HG03108 (cell line): ENCODE results near the gene NAPG.
"Not testable (repeated sequence)": the region's sequence is repeated elsewhere in the genome, so short reads cannot be mapped to it uniquely, and the experiment has no call there.

Experiments used
- ATAC-seq: cut with Tn5 transposase; IDR thresholded peaks from one replicate; pipeline ENCODE4 v1.9.1; 2021; ENCODE audit warnings: moderate library complexity; ENCODE audit not compliant: unreplicated experiment

NAPG gene

DNA sequence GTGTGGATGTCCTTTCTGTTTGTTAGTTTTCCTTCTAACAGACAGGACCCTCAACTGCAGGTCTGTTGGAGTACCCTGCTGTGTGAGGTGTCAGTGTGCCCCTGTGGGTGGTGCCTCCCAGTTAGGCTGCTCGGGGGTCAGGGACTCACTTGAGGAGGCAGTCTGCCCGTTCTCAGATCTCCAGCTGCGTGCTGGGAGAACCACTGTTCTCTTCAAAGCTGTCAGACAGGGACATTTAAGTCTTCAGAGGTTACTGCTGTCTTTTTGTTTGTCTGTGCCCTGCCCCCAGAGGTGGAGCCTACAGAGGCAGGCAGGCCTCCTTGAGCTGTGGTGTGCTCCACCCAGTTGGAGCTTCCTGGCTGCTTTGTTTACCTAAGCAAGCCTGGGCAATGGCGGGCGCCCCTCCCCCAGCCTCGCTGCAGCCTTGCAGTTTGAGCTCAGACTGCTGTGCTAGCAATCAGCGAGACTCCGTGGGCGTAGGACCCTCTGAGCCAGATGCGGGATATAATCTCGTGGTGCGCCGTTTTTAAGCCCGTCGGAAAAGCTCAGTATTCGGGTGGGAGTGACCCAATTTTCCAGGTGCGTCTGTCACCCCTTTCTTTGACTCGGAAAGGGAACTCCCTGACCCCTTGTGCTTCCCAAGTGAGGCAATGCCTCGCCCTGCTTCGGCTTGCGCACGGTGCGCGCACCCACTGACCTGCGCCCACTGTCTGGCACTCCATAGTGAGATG lies 52.2 kb downstream of the NAPG start:
- ATAC-seq: not testable (repeated sequence)

DNA sequence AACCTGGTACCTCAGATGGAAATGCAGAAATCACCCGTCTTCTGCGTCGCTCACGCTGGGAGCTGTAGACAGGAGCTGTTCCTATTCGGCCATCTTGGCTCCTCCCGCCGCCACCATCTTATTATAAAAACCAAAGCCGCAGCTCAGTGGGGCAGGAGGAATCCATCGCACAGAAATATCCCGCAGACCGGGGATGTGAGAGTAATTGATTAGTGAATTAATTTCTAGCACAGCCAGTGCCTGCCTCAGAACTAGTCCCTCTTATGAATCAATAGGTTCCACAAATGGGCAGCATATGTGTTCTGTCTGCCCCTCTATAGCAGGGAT lies 52.7 kb downstream of the NAPG start:
- ATAC-seq: not testable (repeated sequence)

DNA sequence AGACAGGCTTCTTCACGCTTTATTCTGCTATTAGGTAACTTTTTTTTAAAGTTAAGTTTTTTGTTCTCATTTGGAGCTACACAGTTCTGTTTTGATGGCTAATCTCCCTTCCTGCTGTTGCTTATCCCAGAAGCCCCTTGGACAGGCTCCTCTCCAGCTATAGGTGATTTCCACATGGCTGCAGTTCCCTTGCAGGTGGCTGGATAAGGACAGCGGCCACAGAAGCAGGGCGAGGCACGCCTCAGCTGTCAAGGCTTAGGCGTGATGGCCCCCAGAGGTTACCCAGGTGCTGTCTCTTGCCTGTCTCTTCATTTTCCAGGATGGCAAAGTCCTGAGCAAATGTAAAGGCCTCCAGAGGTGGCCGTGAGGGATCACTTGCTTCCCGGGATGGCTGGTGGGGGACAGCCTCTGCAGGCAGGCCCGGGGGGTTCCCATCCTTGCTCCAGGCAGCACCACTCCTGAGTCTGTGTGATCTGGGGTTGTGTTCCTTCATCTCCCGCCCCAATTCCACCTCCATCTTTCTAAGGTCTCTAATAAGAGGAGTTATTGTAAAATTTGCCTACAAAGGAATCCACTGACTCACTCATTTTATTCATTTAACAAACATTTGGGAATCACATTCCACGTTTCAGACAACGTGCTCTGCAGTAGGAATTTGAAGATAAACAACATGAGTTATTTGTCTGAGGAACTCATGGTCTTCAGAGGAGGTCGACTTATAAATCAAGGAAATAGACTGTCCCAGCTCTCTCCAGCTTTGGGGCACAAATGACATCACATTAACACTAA lies 53.4 kb downstream of the NAPG start:
- ATAC-seq: no peak

DNA sequence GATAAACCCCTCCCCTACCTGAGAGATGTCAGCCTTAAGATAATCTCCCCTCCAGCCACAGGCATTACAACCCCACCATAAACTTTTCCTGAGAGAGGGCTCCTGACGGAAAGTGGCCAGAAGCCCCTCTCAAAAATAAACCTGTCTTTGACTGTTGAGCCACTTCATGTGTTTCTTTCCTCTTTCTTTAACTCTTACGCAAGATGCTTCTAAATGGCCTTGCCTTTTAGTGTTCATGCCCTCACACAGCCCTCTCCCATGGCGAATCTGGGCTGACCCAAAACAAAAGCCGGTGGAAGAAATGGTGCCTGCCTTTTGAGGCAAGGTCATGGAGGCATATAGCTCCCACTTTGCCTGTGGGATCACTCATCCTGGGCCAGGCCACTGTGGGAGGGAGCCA lies 54.4 kb downstream of the NAPG start:
- no peak for ATAC-seq

DNA sequence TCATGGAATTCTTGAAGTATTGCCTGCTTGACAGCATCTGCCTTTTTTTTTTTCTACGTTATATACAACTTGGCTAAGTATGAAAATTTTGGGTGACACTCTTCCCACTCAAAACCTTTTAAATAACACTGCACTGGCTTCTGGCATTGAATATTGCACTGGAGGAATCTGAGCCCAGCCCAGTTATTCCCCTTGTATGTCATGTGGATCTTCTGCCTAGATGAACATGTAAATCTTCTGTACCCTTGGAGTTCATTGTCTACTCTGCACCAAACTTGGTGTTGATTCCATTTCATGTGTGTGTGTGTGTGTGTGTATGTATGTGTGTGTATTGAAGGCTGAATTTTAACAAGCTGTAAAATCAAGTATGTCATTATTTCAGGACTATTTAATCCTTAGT lies 59.4 kb downstream of the NAPG start:
- ATAC-seq: no peak

DNA sequence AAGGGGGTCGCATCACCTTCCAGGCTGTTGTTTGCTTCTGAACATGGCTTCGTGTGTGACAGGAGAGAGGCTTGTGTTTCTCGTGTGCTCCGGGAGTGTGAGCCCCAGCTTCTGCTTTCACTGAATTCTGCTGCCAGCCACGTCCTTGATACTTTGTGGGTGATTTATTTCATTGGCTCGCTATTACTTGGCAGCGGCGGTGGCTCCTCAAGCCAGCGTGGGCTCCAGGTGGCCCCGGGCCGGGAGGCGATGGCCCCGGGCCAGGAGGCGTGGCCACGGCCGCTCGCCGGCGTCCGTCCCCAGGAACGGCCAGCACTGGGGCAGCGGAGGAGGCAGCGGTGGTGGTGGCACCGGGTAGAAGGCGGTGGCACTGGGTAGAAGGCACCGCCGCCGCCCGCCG lies 63.1 kb downstream of the NAPG start:
- no peak for ATAC-seq

DNA sequence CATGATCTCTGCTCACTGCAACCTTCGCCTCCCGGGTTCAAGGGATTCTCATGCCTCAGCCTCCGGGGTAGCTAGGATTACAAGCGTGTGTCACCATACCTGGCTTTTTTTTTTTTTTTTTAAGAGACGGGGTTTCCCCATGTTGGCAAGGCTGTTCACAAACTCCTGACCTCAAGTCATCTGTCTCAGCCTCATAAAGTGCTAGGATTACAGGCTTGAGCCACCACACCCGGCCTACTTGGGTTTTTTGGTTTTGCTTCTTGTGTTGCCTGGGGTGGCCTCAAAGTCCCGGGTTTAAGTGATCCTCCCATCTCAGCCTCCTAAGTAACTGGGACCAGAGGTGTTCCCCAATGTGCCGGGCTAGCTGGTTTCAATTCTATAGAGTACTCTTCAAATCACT lies 64.6 kb downstream of the NAPG start:
- no peak for ATAC-seq

DNA sequence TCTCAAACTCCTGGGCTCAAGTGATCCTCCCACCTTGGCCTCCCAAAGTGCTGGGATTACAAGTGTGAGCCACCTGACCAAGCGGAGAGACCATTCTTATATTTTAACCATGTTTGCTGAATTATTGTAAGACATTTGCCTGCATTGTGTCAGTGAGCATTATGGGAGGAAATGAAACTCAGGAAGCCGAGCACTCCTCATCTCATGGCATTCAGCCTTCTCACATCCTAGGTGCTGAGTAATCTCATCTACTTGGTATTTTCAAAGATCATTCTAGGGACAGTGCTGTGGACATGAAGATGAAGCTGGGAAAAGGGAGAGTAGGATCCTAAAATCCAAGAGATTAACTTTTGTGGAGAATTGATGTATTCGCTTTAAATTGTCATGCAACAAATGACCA lies 66.1 kb downstream of the NAPG start:
- no peak for ATAC-seq

DNA sequence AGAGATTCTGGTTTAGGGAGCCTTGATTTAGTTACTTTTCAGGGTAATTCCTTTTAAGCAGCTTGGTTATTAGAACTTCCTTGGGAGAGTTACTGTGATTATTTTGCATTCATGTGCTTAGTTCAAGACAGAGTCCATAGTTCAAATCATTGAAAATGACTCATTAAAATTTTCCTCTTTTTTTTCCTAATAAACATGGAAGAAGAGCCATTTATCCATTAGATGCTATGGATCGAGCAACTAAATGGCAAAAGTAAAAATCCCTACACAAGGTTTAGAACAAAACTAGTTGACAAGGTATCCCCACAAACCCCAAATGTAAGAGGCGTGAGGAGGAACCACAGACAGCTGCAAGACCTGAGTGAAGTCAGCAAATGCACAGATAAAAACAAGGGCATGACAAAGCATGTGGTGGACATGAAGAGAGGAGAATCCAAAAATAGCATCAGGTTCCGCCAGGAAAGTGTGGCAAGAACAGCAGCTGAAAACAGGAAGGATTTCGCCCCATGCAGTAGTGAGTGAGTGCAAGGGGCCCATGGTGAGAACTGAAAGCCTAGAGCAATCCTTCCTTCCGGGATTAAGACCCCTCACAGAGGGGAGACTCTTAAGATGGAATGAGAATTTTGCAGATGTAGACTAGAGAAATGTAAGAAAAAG lies 67.7 kb downstream of the NAPG start:
- not testable (repeated sequence) for ATAC-seq

DNA sequence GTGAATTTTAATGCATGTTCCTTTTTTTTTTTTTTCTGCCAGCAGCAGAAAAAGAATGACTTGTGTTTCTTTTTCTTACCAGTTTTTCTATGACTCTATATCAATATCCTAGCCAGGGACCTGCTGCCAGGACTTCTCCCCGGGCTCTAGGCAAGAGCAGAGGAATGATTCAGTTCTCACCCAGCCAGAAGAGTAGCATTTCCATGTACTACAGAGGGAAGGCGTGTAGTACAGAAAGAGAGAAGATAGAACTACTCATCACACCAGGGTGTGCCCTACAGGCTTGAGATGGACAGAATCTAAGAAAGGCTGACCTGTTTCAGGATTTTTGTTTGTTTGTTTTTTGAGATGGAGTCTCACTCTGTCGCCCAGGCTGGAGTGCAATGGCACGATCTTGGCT lies 70.1 kb downstream of the NAPG start:
- ATAC-seq: not testable (repeated sequence)

DNA sequence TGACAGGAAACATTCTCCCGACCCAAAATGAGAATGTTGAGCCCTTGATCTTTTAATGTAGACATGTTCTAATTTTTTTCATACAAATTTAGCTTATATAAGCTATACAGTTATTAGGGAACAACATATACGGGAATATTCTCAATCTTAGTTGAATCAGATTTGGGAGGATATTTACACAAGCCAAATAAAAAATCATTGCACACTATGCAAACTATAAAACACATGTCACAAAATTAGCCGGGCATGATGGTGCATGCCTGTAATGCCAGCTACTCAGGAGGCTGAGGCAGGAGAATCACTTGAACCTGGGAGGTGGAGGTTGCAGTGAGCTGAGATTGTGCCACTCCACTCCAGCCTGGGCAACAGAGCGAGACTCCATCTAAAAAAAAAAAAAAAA lies 71.9 kb downstream of the NAPG start:
- ATAC-seq: not testable (repeated sequence)

DNA sequence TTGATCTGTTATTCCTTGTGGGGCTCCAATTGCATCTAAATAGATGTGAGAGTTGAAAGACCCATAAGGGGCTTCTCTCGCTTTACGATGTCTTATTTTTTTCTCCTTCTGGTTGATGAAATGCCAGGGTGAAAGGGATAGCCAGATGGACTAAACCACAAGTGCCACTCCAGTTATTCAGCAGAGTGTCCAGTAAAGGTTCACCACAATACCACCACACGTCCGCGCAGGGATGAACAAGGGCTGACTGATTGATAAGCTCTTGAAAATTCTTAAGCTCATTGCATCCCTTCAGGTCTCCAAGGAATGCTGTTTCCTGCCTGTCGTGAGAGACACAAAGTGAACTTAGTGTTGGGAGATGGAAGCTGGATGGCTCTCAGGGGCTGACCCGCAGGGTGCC lies 74.9 kb downstream of the NAPG start:
- ATAC-seq: not testable (repeated sequence)
